GM21515 (cell line): Measurements from ENCODE around the gene EHD1.

ENCODE experiments used
- ATAC-seq: cut with Tn5 transposase; IDR thresholded peaks from one replicate; pipeline ENCODE4 v1.9.1; 2021; ENCODE audit not compliant: unreplicated experiment

Gene EHD1

GRCh38 chr11:64910451-64911093 is 32.2 kb upstream of the EHD1 start:
- ATAC-seq: no peak

DNA sequence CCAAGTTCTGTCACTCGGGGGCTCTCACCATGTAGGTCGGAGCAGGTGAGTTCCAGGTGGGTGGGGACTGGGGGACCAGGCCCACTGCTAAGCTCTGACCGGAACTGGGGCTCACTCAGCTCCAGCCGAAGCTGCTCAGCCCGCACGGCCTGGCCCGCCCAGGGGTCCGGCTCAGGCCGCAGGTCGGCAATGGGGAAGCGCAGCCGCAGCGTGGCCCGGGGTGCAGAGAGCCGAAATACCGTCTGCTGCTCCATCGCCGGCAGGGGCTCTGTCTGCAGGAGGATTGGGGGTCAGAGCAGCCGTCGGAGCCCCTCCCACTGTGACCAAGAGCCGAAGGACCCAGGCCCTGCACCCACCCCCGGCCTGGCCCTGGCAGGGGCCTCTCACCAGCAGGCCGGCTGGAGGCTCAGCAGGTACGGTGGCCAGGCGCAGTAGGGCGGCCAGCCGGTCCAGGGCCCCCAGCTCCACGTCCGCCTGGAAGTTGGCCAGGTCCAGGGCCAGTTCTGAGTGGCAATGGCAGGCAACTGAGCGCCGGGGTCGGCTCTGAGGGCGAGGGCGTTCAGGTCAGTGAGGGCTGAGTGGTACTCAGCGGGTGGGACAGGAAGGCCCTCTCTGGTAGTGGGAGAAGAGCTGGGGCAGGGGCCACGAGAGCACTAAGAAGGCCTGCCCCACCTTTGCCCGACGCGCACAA is 31.4 kb upstream of the EHD1 start:
- no peak for ATAC-seq

DNA sequence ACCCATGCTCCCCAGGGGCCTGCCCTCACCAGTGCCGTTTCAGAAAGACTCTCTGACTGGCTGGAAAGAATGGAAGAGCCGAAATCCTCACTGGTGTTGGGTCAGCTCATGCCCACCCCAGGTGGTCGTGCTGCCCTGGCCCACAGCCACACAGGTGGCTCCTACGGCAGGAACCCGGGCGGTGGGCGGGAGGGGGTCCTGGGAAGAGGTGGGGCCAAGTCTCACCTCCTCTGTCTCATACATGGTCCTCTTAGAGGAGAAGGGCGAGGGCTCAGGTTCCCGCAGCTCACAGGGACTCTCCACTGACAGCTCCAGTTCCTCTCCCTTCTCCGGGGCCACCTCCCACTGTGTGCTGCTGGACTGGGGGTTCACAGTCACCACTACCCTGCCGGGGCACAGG is 30.3 kb upstream of the EHD1 start:
- ATAC-seq: no peak

DNA sequence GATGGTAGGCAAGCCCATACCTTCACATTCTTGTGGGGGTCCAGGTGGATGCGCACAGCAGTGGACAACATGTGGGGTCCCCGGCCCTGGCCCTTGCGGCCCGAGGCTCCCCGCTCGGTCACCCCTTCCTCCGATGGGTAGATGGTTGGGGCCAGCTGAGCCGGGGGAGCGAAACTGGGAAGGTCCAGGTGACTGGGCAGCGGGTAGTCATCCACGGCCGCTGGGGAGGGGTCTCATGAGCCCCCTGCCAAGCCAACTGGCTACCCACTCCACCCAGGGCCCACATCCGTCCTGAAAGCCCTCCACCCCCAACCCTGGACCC is 27.9 kb upstream of the EHD1 start:
- ATAC-seq: no peak

- no peak for ATAC-seq
These were observed 27.3 kb upstream of the EHD1 start for GRCh38 chr11:64905516-64906313.

DNA sequence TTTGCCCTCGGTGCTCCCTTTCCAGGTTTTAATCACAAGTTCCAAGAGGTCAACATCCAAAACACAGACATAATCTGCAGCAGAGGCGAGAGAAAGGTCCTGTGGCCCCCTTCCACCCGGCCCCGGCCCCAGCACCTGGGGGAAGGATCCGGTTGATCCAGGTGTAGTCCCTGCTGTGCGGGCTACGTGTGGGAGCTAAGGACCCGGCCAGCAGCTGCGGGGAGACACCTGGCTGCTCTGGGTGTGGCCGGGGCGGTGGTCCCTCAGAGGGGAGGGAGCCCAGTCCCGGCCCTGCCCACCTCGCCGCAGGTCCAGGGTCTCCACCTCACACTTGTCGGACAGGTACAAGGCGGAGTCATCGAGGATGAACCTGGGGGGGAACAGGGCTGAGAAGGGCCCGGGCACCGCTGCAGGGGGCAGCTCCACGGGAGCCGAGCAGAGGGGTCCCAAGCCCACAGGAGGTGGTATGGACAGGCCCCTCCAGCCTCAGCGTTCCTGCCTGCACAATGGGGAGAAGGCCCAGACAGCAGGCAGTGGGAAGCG is 24.9 kb upstream of the EHD1 start:
- ATAC-seq: no peak

GRCh38 chr11:64902102-64902900 is 23.9 kb upstream of the EHD1 start:
- no peak for ATAC-seq

DNA sequence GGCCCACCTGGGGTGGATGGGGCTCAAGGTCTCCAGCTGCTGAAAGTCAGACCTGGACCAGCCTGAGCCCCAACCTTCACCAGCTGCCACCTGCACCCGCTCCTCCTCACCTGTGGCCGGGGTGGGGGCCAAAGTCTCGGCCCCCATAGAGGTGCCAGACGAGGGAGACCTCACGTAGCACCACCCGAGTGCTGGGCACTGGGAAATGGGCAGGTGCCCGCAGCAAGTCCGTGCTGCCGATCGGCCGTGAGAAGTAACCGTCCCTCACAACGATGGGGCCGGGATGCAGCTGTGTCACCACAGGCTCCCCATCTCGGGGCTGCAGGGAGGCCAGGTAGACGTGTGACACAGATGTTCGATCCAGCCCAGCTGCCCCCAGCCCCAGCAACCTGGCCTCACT is 22.4 kb upstream of the EHD1 start:
- ATAC-seq: no peak

DNA sequence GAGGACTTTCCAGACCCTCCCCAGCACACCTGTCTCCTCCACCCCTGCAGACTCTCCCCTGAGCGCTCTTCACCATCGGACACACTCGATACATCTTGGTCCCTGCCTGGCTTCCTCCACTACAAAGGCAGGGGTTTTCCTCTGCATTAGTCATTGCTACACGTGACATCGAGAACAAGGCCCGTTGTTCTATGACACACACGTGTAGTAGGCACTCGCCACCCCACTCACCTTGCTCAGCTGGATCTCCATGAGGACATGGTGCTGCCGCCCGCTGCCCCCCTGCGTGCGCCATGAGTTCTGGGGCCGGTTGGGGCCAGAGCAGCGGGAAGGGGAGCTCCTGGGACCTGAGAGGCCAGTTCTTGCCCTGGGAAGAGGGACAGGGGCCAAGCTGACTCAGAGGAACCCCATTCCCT is 21.9 kb upstream of the EHD1 start:
- ATAC-seq: no peak

DNA sequence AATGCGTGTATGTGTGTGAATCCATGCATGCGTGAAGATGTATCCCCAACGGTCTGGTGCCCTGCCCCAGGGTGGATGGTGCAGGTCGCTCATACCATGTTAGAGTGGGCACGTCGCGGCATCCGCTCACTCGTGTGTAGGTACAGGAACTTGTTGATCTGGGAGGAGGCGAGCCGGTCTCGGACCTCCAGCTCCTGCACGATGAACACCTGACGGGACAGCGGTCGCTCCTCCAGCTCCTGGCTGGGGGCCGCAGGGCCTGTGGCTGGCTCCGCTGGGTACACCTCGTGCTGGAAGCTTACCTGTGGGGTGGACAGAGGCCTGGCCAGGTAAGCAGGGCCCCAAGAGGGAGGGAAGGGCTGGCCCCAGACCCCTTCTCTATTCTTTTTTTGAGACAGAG is 20.1 kb upstream of the EHD1 start:
- ATAC-seq: no peak

GRCh38 chr11:64898076-64898445 is 19.6 kb upstream of the EHD1 start:
- ATAC-seq: no peak

DNA sequence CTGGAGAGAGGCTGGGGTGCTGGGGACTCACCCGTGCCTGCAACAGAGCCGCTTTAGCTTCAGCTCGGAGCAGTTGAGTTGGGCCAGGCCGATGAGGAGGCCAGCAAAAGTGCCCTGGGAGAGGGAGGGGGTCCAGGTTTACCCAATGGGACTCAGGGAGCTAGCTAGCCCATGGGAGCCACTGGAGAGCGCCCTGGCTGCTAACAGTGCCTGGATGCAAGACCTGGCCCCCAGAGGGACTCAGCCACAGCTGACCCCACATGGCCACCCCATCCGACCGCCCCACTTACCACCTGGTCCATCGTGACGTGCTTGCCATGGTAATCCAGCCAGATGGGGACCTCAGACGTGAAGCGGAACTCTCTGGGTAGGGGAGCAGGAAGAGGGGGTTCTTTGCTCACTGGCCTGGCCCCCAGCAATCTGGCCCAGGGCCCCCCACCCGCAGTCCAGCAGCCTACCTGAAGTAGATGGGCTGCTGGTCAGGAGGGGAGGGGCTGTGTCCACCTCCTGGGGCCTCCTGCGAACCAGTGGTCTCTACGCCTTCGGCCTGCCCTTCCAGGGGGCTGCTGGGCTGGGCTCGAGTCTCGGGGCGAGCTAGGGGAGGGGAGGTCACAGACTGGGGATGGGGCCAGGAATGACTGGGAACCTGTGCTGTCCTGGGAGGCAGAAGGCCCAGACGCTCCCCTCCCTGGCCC is 19.1 kb upstream of the EHD1 start:
- no peak for ATAC-seq

GRCh38 chr11:64896448-64897022 is 18.1 kb upstream of the EHD1 start:
- ATAC-seq: no peak

DNA sequence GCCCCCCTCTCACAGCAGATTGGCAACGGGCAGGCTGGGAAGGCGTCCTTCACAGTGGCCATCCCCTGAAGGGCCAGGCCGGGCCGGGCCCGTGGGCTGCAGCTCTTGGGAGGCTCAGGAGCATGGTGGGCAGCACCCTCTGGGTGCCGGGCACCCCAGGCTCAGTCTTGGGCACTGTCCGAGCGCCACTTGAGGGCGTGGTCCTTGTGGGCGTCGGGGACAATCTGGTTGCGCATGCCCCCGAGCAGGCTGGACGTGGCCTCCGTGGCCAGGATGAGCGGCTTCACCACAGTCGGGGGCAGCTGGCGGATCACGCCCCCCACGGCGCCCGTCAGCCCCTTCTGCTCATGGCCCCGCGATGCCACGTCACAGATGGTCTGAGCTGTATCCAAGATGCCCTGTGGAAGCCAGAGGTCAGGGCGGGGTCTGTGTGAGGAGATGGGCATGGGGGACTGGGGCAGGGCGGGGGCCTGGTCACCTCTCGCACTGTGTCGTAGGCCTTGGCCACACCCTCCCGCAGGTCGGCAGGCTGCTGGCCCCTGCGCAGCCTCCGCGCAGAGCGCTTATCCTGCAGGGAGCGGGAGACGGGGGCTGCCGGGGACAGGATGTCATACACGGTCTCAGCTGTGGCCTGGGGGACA is 16.5 kb upstream of the EHD1 start:
- ATAC-seq: no peak

- peak; percentile 46 for ATAC-seq
These were observed 15.8 kb upstream of the EHD1 start for GRCh38 chr11:64894070-64894811.

GRCh38 chr11:64893194-64894069 is 15.0 kb upstream of the EHD1 start:
- no peak for ATAC-seq

GRCh38 chr11:64892838-64893193 is 14.4 kb upstream of the EHD1 start:
- no peak for ATAC-seq

DNA sequence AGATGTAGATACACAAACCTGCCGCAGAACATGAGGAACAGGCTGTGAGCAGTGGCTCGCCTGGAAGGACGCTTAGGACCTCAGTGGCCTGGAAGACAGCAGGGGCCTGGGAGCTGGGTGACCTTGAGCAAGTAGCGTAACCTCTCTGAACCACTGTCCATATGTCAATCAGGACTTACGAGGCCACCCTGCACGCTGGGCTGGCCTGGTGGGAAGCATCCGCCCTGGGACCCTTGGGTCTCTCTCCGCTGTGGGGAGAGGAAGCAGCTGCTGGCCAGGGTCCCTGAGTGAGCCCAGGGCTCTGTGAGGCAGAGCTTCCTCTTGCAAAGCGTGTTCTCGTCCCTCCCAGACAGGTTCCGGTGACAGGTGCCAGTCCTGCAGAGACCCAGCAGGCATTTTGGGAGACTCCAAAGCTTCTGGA is 14.0 kb upstream of the EHD1 start:
- no peak for ATAC-seq
